ENCODE data around the gene KCNMB1.

KCNMB1 gene, protein sequence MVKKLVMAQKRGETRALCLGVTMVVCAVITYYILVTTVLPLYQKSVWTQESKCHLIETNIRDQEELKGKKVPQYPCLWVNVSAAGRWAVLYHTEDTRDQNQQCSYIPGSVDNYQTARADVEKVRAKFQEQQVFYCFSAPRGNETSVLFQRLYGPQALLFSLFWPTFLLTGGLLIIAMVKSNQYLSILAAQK

GRCh38 chr5:170388818-170389549, at the start of gene KCNMB1:
KCNMB1 (minus strand) TSS chr5:170389367; CDS start chr5:170385447, 3,920 bp downstream.
- DNase-seq (ENCODE audit: low read depth in 2 of 2), result no peak

DNA sequence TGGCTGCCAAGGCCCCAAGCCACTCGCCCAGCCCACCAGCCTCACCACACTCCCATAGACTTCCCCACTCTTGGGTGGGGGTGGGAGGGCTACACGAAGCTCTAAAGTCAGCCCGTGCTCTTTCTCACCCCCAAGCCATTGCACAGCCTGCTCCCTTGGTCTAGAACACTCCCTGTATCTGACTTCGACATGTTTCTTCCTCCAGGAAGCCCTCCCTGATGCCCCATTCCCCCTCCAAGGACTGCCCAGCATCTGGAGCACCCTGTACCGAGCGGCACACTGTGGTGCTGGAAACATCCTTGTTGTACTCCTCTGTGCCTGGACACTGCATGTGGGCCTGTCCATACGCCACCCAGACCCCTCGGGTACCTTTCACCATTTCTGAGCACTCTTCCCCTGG, 49.4 kb upstream of the KCNMB1 start:
- DNase-seq (ENCODE audit: low read depth in 2 of 2), result no peak

DNA sequence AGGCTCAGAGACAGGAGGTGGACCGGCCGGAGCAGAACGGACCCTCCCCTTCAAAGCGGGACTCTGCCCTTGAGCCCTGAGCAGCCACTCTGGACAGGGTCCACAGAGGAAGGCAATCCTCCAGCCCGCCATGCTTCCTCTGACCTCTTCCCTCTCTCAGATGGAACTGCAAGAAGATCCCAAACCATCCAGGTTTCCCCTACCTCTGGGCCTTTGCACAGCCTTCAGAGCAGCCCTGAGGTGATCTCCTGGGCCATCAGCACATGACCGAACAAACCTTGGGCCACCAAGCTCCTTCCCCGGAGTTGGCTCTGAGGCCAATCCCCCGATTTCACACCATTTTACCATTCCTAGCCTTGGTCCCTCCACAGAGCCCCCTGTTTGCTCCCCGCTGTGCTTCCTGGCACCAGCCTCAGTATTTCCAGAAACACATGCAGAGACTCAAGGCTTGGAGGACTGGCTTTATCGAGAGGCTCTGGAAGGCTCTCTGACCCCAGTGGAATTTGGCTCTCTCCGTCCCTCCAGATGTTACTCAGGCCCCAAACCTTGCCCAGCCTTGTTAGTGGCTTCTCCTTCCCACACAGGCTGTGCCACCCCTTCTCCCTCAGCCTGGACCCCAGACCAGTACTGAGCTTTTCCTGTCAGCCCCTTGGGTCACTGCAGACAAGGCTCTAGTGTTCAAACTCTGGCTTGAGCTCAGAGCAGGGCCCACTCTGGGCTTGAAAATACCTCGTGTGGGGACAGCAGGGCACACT, 48.6 kb upstream of the KCNMB1 start:
- DNase-seq (ENCODE audit: low read depth in 2 of 2), result no peak

DNA sequence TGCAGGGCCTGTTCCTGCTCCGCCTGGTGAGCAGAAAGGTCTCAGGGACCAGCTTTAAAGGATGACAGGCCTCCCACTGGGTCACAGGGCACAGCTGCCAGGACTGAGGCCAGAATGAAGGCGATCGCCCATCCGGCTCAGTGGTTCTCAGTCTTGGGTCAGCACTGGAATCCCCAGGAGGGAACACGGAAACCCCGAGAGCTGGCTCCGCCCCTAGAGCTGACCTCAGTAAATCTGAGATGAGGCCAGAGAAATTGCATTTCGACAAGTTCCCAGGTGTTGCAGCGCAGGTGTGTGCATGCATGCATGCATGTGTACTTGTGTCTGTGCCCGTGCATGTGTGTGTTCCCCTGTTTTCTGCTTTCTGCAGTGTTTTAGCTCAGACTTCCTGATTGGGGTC, 47.2 kb upstream of the KCNMB1 start:
- no peak for DNase-seq (ENCODE audit: low read depth in 2 of 2)

DNA sequence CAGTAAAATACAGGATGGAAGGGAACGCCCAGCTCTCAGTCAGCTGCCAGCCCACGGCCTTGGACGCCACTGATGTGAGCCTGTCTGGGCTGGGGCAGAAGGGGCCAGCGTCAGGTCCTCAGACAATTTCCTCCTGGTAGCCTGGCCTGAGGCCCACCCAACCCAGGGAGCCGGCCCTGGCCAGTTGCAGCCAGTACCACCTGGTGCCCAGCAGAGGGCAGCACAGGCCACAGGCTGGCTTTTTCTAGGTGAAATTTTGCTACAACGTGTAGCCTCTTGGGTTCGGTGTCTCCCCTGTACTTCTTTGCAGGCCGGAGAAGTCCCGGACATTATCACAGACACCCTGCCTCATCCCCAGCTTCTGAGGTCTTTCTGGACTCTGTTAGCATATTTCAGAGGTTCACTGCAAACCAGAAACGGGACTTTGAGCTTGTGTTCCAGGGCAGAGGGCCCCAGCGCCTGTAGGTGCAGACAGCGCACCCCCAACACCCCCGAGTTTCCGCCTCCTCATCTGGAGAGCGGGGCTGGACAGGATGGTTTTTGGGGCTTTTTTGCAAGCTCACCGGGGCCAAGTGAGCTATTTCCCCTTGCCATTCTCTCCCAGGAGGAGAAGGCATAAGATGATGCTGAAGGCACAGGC, 45.9 kb upstream of the KCNMB1 start:
- DNase-seq (ENCODE audit: low read depth in 2 of 2), result peak; percentile 46 to 51

- DNase-seq (ENCODE audit: low read depth in 2 of 2), result no peak
Measured at GRCh38 chr5:170432669-170433068, 43.5 kb upstream of the KCNMB1 start.

DNA sequence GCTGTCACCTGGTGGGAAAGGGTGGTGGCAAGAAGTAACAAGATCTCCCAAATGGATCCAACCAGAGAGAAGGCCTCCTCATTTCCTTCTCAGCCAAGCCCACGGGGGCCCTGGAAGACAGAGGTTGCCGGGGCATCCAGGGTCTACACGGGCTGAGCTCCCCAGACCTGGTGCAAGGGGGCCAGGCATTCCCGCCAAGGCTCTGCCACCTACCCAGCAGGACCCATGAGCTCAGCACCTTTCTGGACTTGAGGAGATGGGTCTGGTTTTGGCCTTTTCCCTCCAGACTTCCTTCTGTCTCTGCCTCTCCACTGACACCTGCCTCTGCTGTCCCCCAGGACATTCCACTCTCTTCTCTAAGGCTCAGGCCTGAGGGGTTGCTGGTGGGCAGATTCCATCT, 42.4 kb upstream of the KCNMB1 start:
- DNase-seq (ENCODE audit: low read depth in 2 of 2), result no peak

- DNase-seq (ENCODE audit: low read depth in 2 of 2), result no peak
Measured at GRCh38 chr5:170430866-170431437, 41.8 kb upstream of the KCNMB1 start.

- no peak for DNase-seq (ENCODE audit: low read depth in 2 of 2)
Measured at GRCh38 chr5:170430256-170430655, 41.1 kb upstream of the KCNMB1 start.

GRCh38 chr5:170429014-170429413, 39.8 kb upstream of the KCNMB1 start:
- DNase-seq (ENCODE audit: low read depth in 2 of 2), result no peak

DNA sequence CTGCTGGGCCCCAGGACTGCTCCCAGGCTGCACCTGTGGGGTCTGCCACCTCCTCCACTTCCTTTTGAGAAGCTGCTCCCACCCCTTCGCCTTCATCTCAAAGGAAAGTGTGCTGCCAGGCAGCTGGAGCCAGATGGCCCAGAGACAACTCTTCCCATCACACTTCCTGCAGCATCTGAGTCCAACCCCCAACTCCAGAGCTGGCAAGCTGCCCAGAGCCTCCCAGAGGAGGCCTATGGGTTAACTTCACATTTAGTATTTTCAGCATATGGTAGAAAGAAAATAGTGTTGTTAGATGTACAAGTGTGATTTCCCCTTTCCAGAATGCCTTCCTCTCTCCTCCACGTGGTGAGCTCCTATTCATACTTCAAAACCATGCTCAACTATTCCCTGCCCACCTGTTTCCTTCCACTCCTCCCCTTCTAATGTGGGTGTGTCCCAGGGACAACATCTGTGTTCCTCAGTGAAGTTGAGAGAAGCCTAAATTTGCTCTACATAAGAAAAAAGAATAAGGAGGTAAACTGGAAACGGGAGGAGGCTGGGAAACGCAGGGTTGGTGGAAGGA, 38.6 kb upstream of the KCNMB1 start:
- no peak for DNase-seq (ENCODE audit: low read depth in 2 of 2)

GRCh38 chr5:170426786-170427185, 37.6 kb upstream of the KCNMB1 start:
- DNase-seq (ENCODE audit: low read depth in 2 of 2), result no peak

DNA sequence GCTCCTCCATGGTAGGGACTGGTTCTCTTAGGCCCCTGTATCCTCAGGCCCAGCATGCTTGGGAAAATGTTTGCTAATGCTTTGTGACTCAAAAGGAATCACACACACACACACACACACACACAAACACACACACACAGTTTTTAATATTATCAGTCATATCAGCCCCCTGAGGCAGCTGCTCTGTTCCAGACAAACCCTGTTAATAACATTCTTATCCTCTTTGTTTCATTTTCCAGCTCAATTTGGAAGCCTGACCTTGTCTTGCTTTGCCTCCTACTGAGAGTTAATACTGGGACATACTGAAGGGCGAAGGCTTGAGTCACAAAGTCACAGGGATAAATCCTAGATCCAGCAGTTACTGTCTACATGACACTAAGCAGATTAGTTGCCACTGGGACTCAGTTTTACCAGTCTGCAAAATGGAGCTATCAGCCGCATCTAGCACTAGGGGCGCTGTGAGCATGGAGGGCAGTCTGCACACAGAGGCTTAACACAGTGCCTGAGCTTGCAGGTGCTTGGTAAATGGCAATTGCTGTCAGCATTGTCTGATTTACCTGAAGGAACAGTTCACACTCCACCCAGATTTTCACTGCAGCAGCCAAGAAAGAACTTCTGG, 37.1 kb upstream of the KCNMB1 start:
- no peak for DNase-seq (ENCODE audit: low read depth in 2 of 2)

- no peak for DNase-seq (ENCODE audit: low read depth in 2 of 2)
Measured at GRCh38 chr5:170425731-170426130, 36.6 kb upstream of the KCNMB1 start.

DNA sequence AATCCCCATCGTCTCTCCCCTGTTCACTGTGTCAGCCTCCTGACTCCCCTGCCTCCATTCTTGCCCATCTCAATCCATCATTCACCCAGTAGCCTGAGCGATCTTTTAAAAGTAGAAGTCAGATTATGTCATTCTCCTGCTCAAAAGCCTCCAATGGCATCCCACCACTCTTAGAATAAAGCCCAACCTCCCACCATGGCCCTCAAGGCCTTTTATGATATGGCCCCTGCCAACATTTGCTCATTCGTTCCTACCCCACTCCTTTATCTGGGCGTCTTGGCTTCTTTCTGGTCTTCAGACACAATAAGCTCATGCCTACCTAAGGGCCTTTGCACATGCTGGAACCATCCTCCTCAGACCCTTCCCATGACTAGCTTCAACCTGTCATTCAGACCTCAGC, 35.5 kb upstream of the KCNMB1 start:
- DNase-seq (ENCODE audit: low read depth in 2 of 2), result no peak

DNA sequence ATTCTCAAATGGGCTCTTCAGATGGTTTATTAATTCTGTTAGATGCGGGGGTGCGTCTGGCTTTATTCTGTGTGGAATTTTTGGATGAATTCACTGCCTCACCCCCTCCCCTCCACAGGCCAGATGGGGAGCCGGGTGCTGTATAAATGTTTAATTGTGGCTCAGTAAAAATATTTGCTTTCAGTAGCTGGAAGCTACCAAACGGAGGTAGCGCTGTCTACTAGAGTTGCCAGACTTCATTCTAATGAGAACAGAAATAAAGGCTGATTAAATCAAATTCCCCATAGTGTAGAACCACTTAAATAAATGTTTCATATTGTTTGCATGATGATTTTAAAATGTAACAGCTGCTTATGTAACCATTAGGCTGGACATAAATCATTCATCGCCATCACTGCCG, 34.5 kb upstream of the KCNMB1 start:
- DNase-seq (ENCODE audit: low read depth in 2 of 2), result no peak

DNA sequence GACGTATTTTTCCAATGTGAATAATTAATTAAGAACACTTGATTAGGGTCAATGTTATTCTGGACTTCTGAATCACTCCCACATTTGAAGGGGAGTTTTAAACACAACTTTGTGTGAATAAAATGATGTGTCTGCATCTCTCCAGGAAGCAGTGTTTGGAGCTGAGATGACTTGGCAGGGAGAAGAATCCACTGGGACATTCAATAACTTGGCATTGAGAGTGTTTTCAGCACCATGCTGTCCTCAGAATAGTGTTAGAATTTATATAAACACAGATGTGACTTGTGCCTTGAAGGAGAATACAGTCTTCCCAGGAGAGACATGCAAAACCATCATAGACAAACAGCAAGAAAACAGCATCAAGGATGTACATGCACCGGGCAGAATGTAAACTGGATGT, 32.7 kb upstream of the KCNMB1 start:
- DNase-seq (ENCODE audit: low read depth in 2 of 2), result no peak

GRCh38 chr5:170420806-170421412, 31.7 kb upstream of the KCNMB1 start:
- DNase-seq (ENCODE audit: low read depth in 2 of 2), result peak; percentile 30 to 40

GRCh38 chr5:170419643-170420042, 30.5 kb upstream of the KCNMB1 start:
- no peak for DNase-seq (ENCODE audit: low read depth in 2 of 2)

- DNase-seq (ENCODE audit: low read depth in 2 of 2), result no peak
Measured at GRCh38 chr5:170418736-170419135, 29.6 kb upstream of the KCNMB1 start.

DNA sequence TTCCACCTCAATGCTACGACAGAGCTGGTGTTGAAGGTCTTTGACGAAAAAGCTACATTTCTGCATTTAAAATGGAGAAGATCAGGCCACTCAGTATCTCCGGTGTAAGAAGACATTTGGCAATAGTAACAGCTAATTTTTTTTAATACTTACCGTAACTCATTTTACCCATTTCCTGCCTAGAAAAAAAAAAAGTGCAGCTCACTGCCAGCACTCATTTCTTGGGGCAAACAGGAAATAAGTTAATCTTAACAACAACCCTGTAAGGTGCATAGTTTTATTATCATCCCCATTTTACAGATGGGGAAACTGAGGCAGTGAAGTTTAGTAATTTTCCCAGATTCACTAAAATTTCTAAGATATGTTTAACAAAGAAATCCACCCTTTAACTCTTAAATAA, 27.4 kb upstream of the KCNMB1 start:
- DNase-seq (ENCODE audit: low read depth in 2 of 2), result no peak
